Sigmoid colon (tissue), 4 donors: ENCODE measurements around the gene JMY.

Experiments used
- CTCF ChIP-seq, 4 experiments: fragments of 450-650 bp in 3 of 4; fragments of 200-600 bp in 1 of 4; IDR thresholded peaks; one replicate each; pipeline ENCODE4 v1.5.1; 2016 to 2019; ENCODE audit warnings: antibody characterized with exemption in 4 of 4, mild to moderate bottlenecking in 3 of 4, moderate library complexity in 2 of 4
- EP300 ChIP-seq, 4 donors: sonication (generic); formaldehyde crosslinking; IDR thresholded peaks; one replicate each; pipeline ENCODE4 v1.6.1; 2017; ENCODE audit warnings: antibody characterized with exemption in 4 of 4
- POLR2A ChIP-seq, 2 donors: fragments of 450-650 bp; IDR thresholded peaks; one replicate each; pipeline ENCODE4 v1.6.1; 2016; ENCODE audit warnings: antibody characterized with exemption in 2 of 2, mild to moderate bottlenecking in 2 of 2, moderate library complexity in 2 of 2
- POLR2AphosphoS5 ChIP-seq, 4 donors: sonication (generic); formaldehyde crosslinking; IDR thresholded peaks; one replicate each; pipeline ENCODE4 v1.6.1; 2017; ENCODE audit warnings: antibody characterized with exemption in 4 of 4

- TF ChIP-seq CTCF (IDR thresholded peaks at IDR 0.05) (no peak), POLR2A (IDR thresholded peaks at IDR 0.05) (no peak), POLR2AphosphoS5 (IDR thresholded peaks at IDR 0.05) (peak in 1 of 4 donors; percentile 14), EP300 (IDR thresholded peaks at IDR 0.05) (no peak)
These were observed 49.5 kb upstream of the JMY start for GRCh38 chr5:79186455-79186854.
